Astrocyte (in vitro differentiated cells and primary cell): ENCODE measurements around the gene LDLRAD4. TPM values are rescaled to one million over a fixed set of nuclear protein-coding genes. Genes with fewer than 3 reads are reported as not detected.

Experiments
- DNase-seq: peaks from one replicate; pipeline ENCODE4 v3.0.0-alpha.2; 2010; ENCODE audit warnings: low read depth
- FAIRE-seq: peaks from 2 replicates; lab custom pipeline; 2011; peaks lifted over from hg19 to GRCh38; lab: Jason Lieb, UNC
- H2AFZ ChIP-seq: 2 replicates; pipeline ENCODE4 v1.6.0; 2012; ENCODE audit warnings: low read depth, low read length, inconsistent platforms
- H3K27ac ChIP-seq: 2 replicates; pipeline ENCODE4 v1.5.1; 2011; ENCODE audit warnings: low read depth, low read length, inconsistent platforms
- H3K27me3 ChIP-seq: 2 replicates; pipeline ENCODE4 v1.6.0; 2011; ENCODE audit warnings: low read length, inconsistent platforms; ENCODE audit not compliant: insufficient read depth
- H3K36me3 ChIP-seq: 2 replicates; pipeline ENCODE4 v1.5.1; 2011; ENCODE audit warnings: low read length, inconsistent platforms; ENCODE audit not compliant: insufficient read depth
- H3K4me1 ChIP-seq: 2 replicates; pipeline ENCODE4 v1.5.1; 2011; ENCODE audit warnings: low read length, inconsistent platforms; ENCODE audit not compliant: insufficient read depth
- H3K4me2 ChIP-seq: 2 replicates; pipeline ENCODE4 v1.6.0; 2012; ENCODE audit warnings: low read length, inconsistent platforms
- H3K4me3 ChIP-seq: 2 replicates; pipeline ENCODE4 v1.5.1; 2011; ENCODE audit warnings: low read depth, mild to moderate bottlenecking, low read length, inconsistent platforms; ENCODE audit not compliant: insufficient read depth
- H3K79me2 ChIP-seq: 2 replicates; pipeline ENCODE4 v1.6.0; 2012; ENCODE audit warnings: mild to moderate bottlenecking, low read length, inconsistent platforms; ENCODE audit not compliant: insufficient read depth
- H3K9ac ChIP-seq: 2 replicates; pipeline ENCODE4 v1.6.0; 2012; ENCODE audit warnings: mild to moderate bottlenecking, low read length, inconsistent platforms
- H3K9me3 ChIP-seq: 2 replicates; pipeline ENCODE4 v1.5.1; 2012; ENCODE audit warnings: low read depth, mild to moderate bottlenecking, low read length, inconsistent platforms; ENCODE audit not compliant: insufficient read depth
- H4K20me1 ChIP-seq: 2 replicates; pipeline ENCODE4 v1.6.0; 2012; ENCODE audit warnings: low read length, inconsistent platforms; ENCODE audit not compliant: insufficient read depth
- H3K27ac Mint-ChIP-seq: one replicate; pipeline ENCODE4 v1.8.0; 2021; ENCODE audit warnings: mild to moderate bottlenecking, mixed read lengths; ENCODE audit not compliant: unreplicated experiment
- H3K27me3 Mint-ChIP-seq: one replicate; pipeline ENCODE4 v1.8.0; 2021; ENCODE audit warnings: low read depth, mixed read lengths; ENCODE audit not compliant: unreplicated experiment
- H3K36me3 Mint-ChIP-seq: one replicate; pipeline ENCODE4 v1.8.0; 2021; ENCODE audit warnings: low read depth, mixed read lengths; ENCODE audit not compliant: unreplicated experiment
- H3K4me1 Mint-ChIP-seq: one replicate; pipeline ENCODE4 v1.8.0; 2021; ENCODE audit warnings: low read depth, mixed read lengths; ENCODE audit not compliant: unreplicated experiment
- H3K4me3 Mint-ChIP-seq: one replicate; pipeline ENCODE4 v1.8.0; 2021; ENCODE audit warnings: mild to moderate bottlenecking, moderate library complexity, mixed read lengths; ENCODE audit not compliant: unreplicated experiment
- H3K9me3 Mint-ChIP-seq: one replicate; pipeline ENCODE4 v1.8.0; 2021; ENCODE audit warnings: mild to moderate bottlenecking, mixed read lengths; ENCODE audit not compliant: unreplicated experiment
- CTCF ChIP-seq: IDR thresholded peaks from 2 replicates; pipeline ENCODE4 v1.5.1; 2011; ENCODE audit warnings: low read depth, mild to moderate bottlenecking, inconsistent platforms, low read length, moderate library complexity; ENCODE audit not compliant: insufficient read depth
- EZH2 ChIP-seq: IDR thresholded peaks from 2 replicates; pipeline ENCODE4 v1.6.1; 2012; ENCODE audit warnings: mild to moderate bottlenecking, low read length, inconsistent platforms; ENCODE audit not compliant: insufficient read depth
- total RNA-seq: library from RNA; stranded (reverse); gene quantifications from 2 replicates; pipeline ENCODE4 v1.2.1, GENCODE V29; 2021

LDLRAD4 gene
- total RNA-seq, 1 donor from 2014 or later = 26.0 TPM

GRCh38 chr18:13382366-13382953, 163.9 kb downstream of the LDLRAD4 start:
- peak overlapping the region; percentile 30 for H2AFZ ChIP-seq
- no peaks in the 10 kb centered on the region for H4K20me1 ChIP-seq
- H3K4me2 ChIP-seq = peak overlapping the region; percentile 87
- H3K27me3 Mint-ChIP-seq = no peaks in the 10 kb centered on the region
- no peak for FAIRE-seq
- peak overlapping the region; percentile 84 for H3K9ac ChIP-seq
- peak; percentile 71 for DNase-seq
- peak overlapping the region; percentile 67 for H3K27ac ChIP-seq
- H3K4me3 Mint-ChIP-seq = no peak overlapping the region
- no peaks in the 10 kb centered on the region for H3K36me3 ChIP-seq
- no peaks in the 10 kb centered on the region for H3K27me3 ChIP-seq
- H3K79me2 ChIP-seq = no peaks in the 10 kb centered on the region
- TF ChIP-seq CTCF = no peak
- no peak for TF ChIP-seq EZH2
- H3K9me3 Mint-ChIP-seq = peaks cover 2% of the 10 kb centered on the region
- peaks cover 25% of the 10 kb centered on the region for H3K4me1 Mint-ChIP-seq
- H3K4me3 ChIP-seq = peak overlapping the region; percentile 49
- H3K9me3 ChIP-seq = no peaks in the 10 kb centered on the region
- peak overlapping the region; percentile 13 for H3K27ac Mint-ChIP-seq
- peaks cover 16% of the 10 kb centered on the region for H3K4me1 ChIP-seq
- peaks cover 6% of the 10 kb centered on the region for H3K36me3 Mint-ChIP-seq

- Mint-ChIP-seq H3K4me1 (peaks cover 28% of the 10 kb centered on the region), H3K9me3 (peaks cover 2% of the 10 kb centered on the region), H3K27ac (no peak overlapping the region), H3K27me3 (no peaks in the 10 kb centered on the region), H3K4me3 (no peak overlapping the region), H3K36me3 (peaks cover 6% of the 10 kb centered on the region)
- no peak for TF ChIP-seq CTCF
- TF ChIP-seq EZH2 = no peak
- no peaks in the 10 kb centered on the region for H3K9me3 ChIP-seq
- H3K79me2 ChIP-seq = no peaks in the 10 kb centered on the region
- no peak overlapping the region for H3K27ac ChIP-seq
- no peaks in the 10 kb centered on the region for H3K27me3 ChIP-seq
- peak overlapping the region; percentile 87 for H3K4me2 ChIP-seq
- H3K36me3 ChIP-seq = no peaks in the 10 kb centered on the region
- H4K20me1 ChIP-seq = no peaks in the 10 kb centered on the region
- no peak overlapping the region for H3K4me3 ChIP-seq
- FAIRE-seq (no peak), DNase-seq (no peak)
- peak overlapping the region; percentile 30 for H2AFZ ChIP-seq
- peaks cover 16% of the 10 kb centered on the region for H3K4me1 ChIP-seq
- H3K9ac ChIP-seq = no peak overlapping the region
Observed at GRCh38 chr18:13382954-13383827, 164.6 kb downstream of the LDLRAD4 start.
